Stomach (tissue), 4 donors: ENCODE data around the gene MTCL1.

Experiments used
- EP300 ChIP-seq: sonication (generic); formaldehyde crosslinking; IDR thresholded peaks from one replicate; pipeline ENCODE4 v1.6.1; 2017; ENCODE audit warnings: antibody characterized with exemption
- POLR2A ChIP-seq, 4 donors: fragments of 450-650 bp; IDR thresholded peaks; one replicate each; pipeline ENCODE4 v1.6.1; 2016; ENCODE audit warnings: antibody characterized with exemption in 4 of 4, control low read depth in 2 of 4, mild to moderate bottlenecking in 1 of 4, moderate library complexity in 1 of 4
- POLR2AphosphoS5 ChIP-seq, 3 donors: sonication (generic); formaldehyde crosslinking; IDR thresholded peaks; one replicate each; pipeline ENCODE4 v1.6.1; 2016; ENCODE audit warnings: antibody characterized with exemption in 3 of 3
- TF ChIP-seq, protein P1 (sequence below), 7 experiments: fragments of 450-650 bp in 4 of 7; fragments of 200-600 bp in 3 of 7; sonication (generic) in 3 of 7; IDR thresholded peaks; one replicate each; pipeline ENCODE4 v1.5.1; 2016 to 2019; ENCODE audit warnings: antibody characterized with exemption in 7 of 7, control low read depth in 2 of 7, mild to moderate bottlenecking in 1 of 7

DNA sequence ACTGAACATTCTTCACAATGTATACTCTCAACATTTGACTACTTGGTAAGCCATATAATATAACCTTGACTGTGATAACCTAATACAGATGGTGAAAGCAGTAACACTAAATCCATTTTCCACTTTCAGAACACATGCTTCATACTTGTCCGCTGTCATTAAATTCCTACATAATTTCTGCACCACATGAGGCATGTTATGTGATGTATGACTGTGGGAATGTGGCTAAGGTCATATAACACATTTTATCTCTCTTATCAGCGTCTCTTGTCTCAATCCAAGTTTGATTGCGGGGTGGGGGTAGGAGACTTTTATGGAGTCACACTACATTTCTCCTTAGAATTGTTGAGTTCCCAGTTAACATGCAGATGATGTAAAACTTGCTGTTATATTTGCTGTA is 110.9 kb downstream of the MTCL1 start:
- TF ChIP-seq, protein P1, sequence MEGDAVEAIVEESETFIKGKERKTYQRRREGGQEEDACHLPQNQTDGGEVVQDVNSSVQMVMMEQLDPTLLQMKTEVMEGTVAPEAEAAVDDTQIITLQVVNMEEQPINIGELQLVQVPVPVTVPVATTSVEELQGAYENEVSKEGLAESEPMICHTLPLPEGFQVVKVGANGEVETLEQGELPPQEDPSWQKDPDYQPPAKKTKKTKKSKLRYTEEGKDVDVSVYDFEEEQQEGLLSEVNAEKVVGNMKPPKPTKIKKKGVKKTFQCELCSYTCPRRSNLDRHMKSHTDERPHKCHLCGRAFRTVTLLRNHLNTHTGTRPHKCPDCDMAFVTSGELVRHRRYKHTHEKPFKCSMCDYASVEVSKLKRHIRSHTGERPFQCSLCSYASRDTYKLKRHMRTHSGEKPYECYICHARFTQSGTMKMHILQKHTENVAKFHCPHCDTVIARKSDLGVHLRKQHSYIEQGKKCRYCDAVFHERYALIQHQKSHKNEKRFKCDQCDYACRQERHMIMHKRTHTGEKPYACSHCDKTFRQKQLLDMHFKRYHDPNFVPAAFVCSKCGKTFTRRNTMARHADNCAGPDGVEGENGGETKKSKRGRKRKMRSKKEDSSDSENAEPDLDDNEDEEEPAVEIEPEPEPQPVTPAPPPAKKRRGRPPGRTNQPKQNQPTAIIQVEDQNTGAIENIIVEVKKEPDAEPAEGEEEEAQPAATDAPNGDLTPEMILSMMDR (IDR thresholded peaks at IDR 0.05): no peak
- TF ChIP-seq POLR2A (IDR thresholded peaks at IDR 0.05): no peak
- TF ChIP-seq EP300: no peak
- TF ChIP-seq POLR2AphosphoS5 (IDR thresholded peaks at IDR 0.05): no peak
